Thyroid gland (tissue), 4 donors: ENCODE results near the gene RGS9. TPM values are rescaled to one million over a fixed set of nuclear protein-coding genes. Genes with fewer than 3 reads are reported as not detected.

Experiments used
- DNase-seq, 2 donors: peaks; one replicate each; pipeline ENCODE4 v3.0.0-alpha.2; 2019
- H3K27ac ChIP-seq, 3 donors: fragments of 200-600 bp; sonication (generic); 1 replicate in 2 of 3; 2 replicates in 1 of 3; pipeline ENCODE4 v1.5.1; 2016 to 2019; ENCODE audit warnings: mild to moderate bottlenecking in 1 of 3, moderate library complexity in 1 of 3
- H3K27me3 ChIP-seq: fragments of 200-600 bp; sonication (generic); one replicate; pipeline ENCODE4 v1.5.1; 2019
- H3K36me3 ChIP-seq, 2 donors: fragments of 200-600 bp; sonication (generic); one replicate each; pipeline ENCODE4 v1.5.1; 2016 to 2019
- H3K4me1 ChIP-seq, 2 donors: fragments of 200-600 bp; sonication (generic); one replicate each; pipeline ENCODE4 v1.5.1; 2017 to 2019
- H3K4me3 ChIP-seq, 3 donors: fragments of 200-600 bp; sonication (generic); replicated peaks in 1 of 3; 1 replicate in 2 of 3; 2 replicates in 1 of 3; pipeline ENCODE4 v1.5.1; 2016; ENCODE audit warnings: mild to moderate bottlenecking in 1 of 3
- H3K9me3 ChIP-seq: fragments of 200-600 bp; sonication (generic); one replicate; pipeline ENCODE4 v1.5.1; 2017
- POLR2A ChIP-seq, 2 donors: fragments of 450-650 bp; IDR thresholded peaks; one replicate each; pipeline ENCODE4 v1.6.1; 2017; ENCODE audit warnings: antibody characterized with exemption in 2 of 2, mild to moderate bottlenecking in 2 of 2, moderate library complexity in 1 of 2
- WGBS, 2 donors: methylation state at CpG; one replicate each; pipeline ENCODE4 v1.1.5; 2017; 5-methylcytosine and 5-hydroxymethylcytosine counted together
- intact Hi-C: fragments of 100-400 bp; cut with DNase I; formaldehyde crosslinking; loops from one replicate; pipeline ENCODE4 v1.15.1; 2023
- total RNA-seq, 4 donors: library from RNA; depleted of rRNA; stranded (reverse); fragments of >200 nt; gene quantifications; one replicate each; pipeline ENCODE4 v1.2.3, GENCODE V29; 2016
- TF ChIP-seq, protein P1 (sequence below), 6 experiments: fragments of 200-600 bp in 3 of 6; fragments of 450-650 bp in 3 of 6; sonication (generic) in 3 of 6; IDR thresholded peaks; one replicate each; pipeline ENCODE4 v1.5.1; 2016 to 2019; ENCODE audit warnings: antibody characterized with exemption in 6 of 6, mild to moderate bottlenecking in 2 of 6, inconsistent platforms in 1 of 6, moderate library complexity in 1 of 6

The RGS9 gene
- total RNA-seq, 4 donors from 2014 or later = 6.0 to 15.5 (median 6.7) TPM

- Histone ChIP-seq H3K4me1 (no peaks in the 10 kb centered on the region), H3K27ac (no peak overlapping the region), H3K4me3 (no peak overlapping the region), H3K27me3 (no peaks in the 10 kb centered on the region), H3K9me3 (no peaks in the 10 kb centered on the region), H3K36me3 (no peaks in the 10 kb centered on the region)
- intact Hi-C loops = no loop called here
- WGBS, 2 donors = 88 to 93% methylated on average over 5 of the region's 5 CpGs
- no peak for DNase-seq
- TF ChIP-seq, protein P1, sequence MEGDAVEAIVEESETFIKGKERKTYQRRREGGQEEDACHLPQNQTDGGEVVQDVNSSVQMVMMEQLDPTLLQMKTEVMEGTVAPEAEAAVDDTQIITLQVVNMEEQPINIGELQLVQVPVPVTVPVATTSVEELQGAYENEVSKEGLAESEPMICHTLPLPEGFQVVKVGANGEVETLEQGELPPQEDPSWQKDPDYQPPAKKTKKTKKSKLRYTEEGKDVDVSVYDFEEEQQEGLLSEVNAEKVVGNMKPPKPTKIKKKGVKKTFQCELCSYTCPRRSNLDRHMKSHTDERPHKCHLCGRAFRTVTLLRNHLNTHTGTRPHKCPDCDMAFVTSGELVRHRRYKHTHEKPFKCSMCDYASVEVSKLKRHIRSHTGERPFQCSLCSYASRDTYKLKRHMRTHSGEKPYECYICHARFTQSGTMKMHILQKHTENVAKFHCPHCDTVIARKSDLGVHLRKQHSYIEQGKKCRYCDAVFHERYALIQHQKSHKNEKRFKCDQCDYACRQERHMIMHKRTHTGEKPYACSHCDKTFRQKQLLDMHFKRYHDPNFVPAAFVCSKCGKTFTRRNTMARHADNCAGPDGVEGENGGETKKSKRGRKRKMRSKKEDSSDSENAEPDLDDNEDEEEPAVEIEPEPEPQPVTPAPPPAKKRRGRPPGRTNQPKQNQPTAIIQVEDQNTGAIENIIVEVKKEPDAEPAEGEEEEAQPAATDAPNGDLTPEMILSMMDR (IDR thresholded peaks at IDR 0.05) = no peak
- TF ChIP-seq POLR2A (IDR thresholded peaks at IDR 0.05) = no peak
These were observed 5.2 kb upstream of the RGS9 start for GRCh38 chr17:65131946-65132345.

GRCh38 chr17:65134035-65134434, 3.1 kb upstream of the RGS9 start:
- Histone ChIP-seq H3K9me3 (no peaks in the 10 kb centered on the region), H3K4me3 (no peak overlapping the region), H3K27me3 (no peaks in the 10 kb centered on the region), H3K27ac (no peak overlapping the region), H3K36me3 (no peaks in the 10 kb centered on the region), H3K4me1 (peaks cover 5 to 8% of the 10 kb centered on the region in 2 donors)
- no peak for DNase-seq
- WGBS, 2 donors = 93 to 96% methylated on average over 2 of the region's 2 CpGs
- intact Hi-C loops = no loop called here
- TF ChIP-seq, protein P1 (IDR thresholded peaks at IDR 0.05) = no peak
- no peak for TF ChIP-seq POLR2A (IDR thresholded peaks at IDR 0.05)

DNA sequence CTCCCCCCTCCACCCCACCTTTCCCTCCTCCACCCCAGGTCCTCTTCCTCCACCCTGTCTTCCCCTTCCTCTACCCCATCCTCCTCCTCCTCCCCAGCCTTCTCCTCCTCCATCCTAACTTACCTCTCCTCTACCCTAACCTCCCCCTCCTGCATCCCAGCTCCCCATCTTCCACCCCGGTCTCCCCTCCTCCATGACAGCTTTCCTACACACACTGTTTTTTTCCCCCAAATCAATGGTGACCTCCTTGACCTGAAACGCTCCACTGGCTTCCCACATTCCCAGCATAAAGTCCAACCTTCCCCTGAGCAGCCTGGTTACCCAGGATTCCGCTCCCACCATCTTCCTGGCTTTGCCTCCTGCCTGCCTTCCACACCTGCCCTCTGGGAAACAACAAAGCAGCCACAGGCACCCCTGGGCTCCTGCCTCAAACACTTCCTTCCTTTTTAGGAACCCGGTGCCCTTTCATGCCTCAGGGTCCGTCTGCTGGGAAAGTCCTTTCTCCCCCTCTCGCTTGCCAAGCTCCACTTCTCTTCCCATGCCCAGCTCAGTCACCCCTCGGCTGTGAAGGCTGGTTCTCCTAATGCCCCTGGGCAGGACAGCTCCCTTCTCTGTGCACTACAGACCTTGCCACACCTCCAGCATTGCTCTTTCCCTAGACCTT, 2.1 kb downstream of the RGS9 start:
- no peak overlapping the region for H3K4me3 ChIP-seq
- DNase-seq = no peak
- no peaks in the 10 kb centered on the region for H3K36me3 ChIP-seq
- intact Hi-C loops = no loop called here
- WGBS, 2 donors = 53 to 61% methylated on average over 7 of the region's 7 CpGs
- H3K27ac ChIP-seq = no peak overlapping the region
- TF ChIP-seq POLR2A (IDR thresholded peaks at IDR 0.05) = no peak
- TF ChIP-seq, protein P1 (IDR thresholded peaks at IDR 0.05) = no peak
- H3K27me3 ChIP-seq = no peaks in the 10 kb centered on the region
- H3K4me1 ChIP-seq = peaks cover 5 to 8% of the 10 kb centered on the region in 2 donors
- no peaks in the 10 kb centered on the region for H3K9me3 ChIP-seq

DNA sequence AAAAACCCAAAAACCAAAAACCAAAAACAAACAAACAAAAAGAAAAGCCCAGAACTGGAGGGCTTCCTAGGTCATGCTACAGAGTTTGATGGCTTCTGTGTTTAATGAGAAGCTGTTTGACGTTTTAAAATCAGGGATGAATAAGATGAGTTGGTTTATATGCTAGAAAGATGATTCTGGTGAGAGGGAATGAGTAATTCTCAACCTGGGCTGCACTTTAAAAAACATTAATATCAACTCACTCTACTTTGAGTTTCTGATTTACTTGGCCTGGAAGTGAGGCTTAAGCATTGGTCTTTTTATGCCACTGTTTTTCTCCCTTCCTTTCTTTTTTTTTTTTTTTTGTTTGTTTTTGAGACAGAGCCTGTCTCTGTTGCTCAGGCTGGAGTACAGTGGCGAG, 5.1 kb downstream of the RGS9 start:
- H3K36me3 ChIP-seq = no peaks in the 10 kb centered on the region
- no peak overlapping the region for H3K27ac ChIP-seq
- H3K9me3 ChIP-seq = no peaks in the 10 kb centered on the region
- TF ChIP-seq, protein P1 (IDR thresholded peaks at IDR 0.05) = no peak
- no peak for TF ChIP-seq POLR2A (IDR thresholded peaks at IDR 0.05)
- WGBS, 2 donors = 87 to 88% methylated on average over 2 of the region's 2 CpGs
- DNase-seq = no peak
- H3K4me1 ChIP-seq = peaks cover 5 to 8% of the 10 kb centered on the region in 2 donors
- intact Hi-C loops = no loop called here
- no peak overlapping the region for H3K4me3 ChIP-seq
- H3K27me3 ChIP-seq = no peaks in the 10 kb centered on the region

DNA sequence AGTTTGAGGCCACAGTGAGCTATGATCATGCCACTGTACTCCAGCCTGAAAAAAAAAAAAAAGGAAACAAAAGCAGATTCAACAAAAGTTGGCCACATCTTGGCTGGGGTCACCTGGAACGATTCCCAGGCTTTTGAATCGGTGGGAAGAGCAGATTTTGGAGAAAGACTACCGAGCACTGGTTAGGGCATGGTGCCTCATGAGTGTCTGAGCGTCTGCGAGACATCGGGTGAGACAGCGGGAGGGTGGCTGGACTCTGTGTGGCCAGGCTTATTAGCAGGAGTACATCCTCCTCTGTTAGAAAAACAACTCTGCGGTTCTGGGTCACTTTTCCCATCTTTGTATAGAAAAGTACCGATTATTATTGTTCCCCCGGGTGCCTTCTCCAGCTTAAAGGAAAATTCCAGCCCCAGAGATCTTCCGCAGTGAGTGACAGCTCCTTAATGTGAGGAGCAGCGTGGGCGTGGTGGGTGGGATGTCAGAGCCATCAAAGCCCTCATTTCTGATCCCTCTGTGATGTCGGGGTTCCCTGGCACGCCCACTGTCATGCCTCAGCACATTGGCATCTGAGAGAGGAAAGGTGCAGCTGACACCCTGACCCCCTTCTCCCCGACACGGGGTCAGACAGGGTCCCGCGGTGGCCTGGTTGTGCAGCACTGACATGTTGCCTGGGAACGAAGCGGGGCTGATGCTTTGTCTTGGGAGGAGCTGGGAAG, 6.9 kb downstream of the RGS9 start:
- WGBS, 2 donors = 48 to 57% methylated on average over 20 to 21 of the region's 21 CpGs
- H3K9me3 ChIP-seq = no peaks in the 10 kb centered on the region
- no peak overlapping the region for H3K27ac ChIP-seq
- H3K4me3 ChIP-seq = no peak overlapping the region
- no peak for DNase-seq
- H3K4me1 ChIP-seq = no peaks in the 10 kb centered on the region
- intact Hi-C loops = no loop called here
- TF ChIP-seq POLR2A (IDR thresholded peaks at IDR 0.05) = no peak
- TF ChIP-seq, protein P1 (IDR thresholded peaks at IDR 0.05) = no peak
- H3K27me3 ChIP-seq = no peaks in the 10 kb centered on the region
- H3K36me3 ChIP-seq = no peaks in the 10 kb centered on the region
